ENCODE data around the gene BET1L.

- no peak for TF ChIP-seq CTCF (IDR thresholded peaks at IDR 0.05)
- no peak for TF ChIP-seq EP300 (IDR thresholded peaks at IDR 0.05)
These were observed 16.7 kb upstream of the BET1L start for GRCh38 chr11:223884-224283.
